ENCODE data around the gene KCNJ4. TPM values are rescaled to one million over a fixed set of nuclear protein-coding genes. Genes with fewer than 3 reads are reported as not detected.

The KCNJ4 gene
- polyA plus RNA-seq, 1 donor (not counting 4 experiments of a cell fraction or from before 2014, with no cell fraction given) = not detected

DNA sequence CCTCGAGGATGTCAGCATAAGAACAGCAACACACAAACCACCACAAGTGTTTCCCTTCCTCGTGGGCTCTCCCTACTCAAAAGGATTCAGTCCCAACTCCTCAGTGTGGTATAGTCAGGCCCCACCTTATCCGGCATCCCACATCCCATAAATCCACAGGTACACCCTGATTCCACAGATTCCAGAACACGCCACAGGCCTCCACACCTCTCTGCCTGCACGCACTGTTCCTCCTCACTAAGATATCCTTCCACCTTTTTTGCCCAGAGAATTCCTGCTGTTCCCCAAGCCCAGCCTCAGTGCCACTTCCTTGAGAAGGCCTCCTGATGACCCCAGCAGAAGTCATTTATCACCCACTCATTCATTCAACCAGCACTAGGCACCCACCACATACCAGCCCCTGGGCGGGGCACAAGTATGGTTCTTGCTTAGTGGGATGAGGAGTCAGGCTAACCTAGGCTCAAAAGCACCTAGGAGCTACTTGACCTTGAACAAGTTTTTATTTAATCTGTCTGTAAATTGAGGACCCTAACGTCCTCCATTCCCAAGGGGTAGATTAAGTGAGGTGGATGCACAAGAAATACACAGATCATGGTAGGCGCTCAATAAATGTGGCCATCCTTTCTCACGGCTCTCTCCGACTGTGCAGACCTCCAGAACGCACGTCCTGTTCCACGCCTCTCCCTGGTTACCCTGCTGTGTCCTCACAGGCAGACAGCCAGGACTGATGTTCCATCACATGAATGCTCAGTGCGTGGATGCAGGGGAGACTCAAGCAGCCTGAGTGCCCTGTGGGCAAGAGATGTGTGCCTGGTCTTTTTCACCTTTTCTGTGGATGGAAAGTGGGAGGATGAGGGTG is 2.1 kb upstream of the KCNJ4 start:
- peaks cover 15% of the 10 kb centered on the region for H3K4me1 ChIP-seq (ENCODE audit: control insufficient read depth, extremely low read depth, insufficient read depth, low read length)
- no peak for TF ChIP-seq EZH2 (IDR thresholded peaks at IDR 0.05; ENCODE audit: low read length)
- TF ChIP-seq, protein P1, sequence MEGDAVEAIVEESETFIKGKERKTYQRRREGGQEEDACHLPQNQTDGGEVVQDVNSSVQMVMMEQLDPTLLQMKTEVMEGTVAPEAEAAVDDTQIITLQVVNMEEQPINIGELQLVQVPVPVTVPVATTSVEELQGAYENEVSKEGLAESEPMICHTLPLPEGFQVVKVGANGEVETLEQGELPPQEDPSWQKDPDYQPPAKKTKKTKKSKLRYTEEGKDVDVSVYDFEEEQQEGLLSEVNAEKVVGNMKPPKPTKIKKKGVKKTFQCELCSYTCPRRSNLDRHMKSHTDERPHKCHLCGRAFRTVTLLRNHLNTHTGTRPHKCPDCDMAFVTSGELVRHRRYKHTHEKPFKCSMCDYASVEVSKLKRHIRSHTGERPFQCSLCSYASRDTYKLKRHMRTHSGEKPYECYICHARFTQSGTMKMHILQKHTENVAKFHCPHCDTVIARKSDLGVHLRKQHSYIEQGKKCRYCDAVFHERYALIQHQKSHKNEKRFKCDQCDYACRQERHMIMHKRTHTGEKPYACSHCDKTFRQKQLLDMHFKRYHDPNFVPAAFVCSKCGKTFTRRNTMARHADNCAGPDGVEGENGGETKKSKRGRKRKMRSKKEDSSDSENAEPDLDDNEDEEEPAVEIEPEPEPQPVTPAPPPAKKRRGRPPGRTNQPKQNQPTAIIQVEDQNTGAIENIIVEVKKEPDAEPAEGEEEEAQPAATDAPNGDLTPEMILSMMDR (optimal IDR thresholded peaks at IDR 0.05 in 1 of 3, IDR thresholded peaks at IDR 0.05 in 1 of 3, conservative IDR thresholded peaks at IDR 0.05 in 1 of 3; ENCODE audit: extremely low read depth in 1 of 3, insufficient read depth in 2 of 3, low read length in 3 of 3) = no peak
- no peaks in the 10 kb centered on the region for H3K36me3 ChIP-seq (ENCODE audit: control insufficient read depth in 2 of 2, extremely low read depth in 1 of 2, insufficient read depth in 2 of 2, low read length in 2 of 2)
- no peaks in the 10 kb centered on the region for H3K79me2 ChIP-seq (ENCODE audit: control insufficient read depth, insufficient read depth, low read length)
- dilution Hi-C loops (cut with MboI; ENCODE audit: extremely low pct_ligation_motif_present, low sequenced_read_pairs) = no loop called here
- H3K4me3 ChIP-seq (ENCODE audit: control insufficient read depth in 2 of 3, extremely low read depth in 1 of 3, insufficient read depth in 2 of 3, low read depth in 1 of 3, low read length in 3 of 3) = no peak overlapping the region
- no peak overlapping the region for H2AFZ ChIP-seq (ENCODE audit: control insufficient read depth, low read length)
- no peaks in the 10 kb centered on the region for H3K9me3 ChIP-seq (ENCODE audit: control insufficient read depth, low read depth, low read length)
- H3K4me2 ChIP-seq (ENCODE audit: control insufficient read depth, extremely low read depth, insufficient read depth, low read depth, low read length) = no peak overlapping the region
- H3K27me3 ChIP-seq (ENCODE audit: control insufficient read depth, extremely low read depth, insufficient read depth, low read length) = peaks cover 84% of the 10 kb centered on the region
- H3K9ac ChIP-seq (ENCODE audit: control insufficient read depth, extremely low read depth, insufficient read depth, low read length) = no peak overlapping the region
- H3K9me1 ChIP-seq (ENCODE audit: control insufficient read depth, extremely low read depth, insufficient read depth, low read length) = no peaks in the 10 kb centered on the region
- FAIRE-seq = no peak
- no peak for DNase-seq (ENCODE audit: low read depth, low spot score)
- no peak overlapping the region for H3K27ac ChIP-seq (ENCODE audit: control insufficient read depth, insufficient read depth, low read length)
- peaks cover 2% of the 10 kb centered on the region for H4K20me1 ChIP-seq (ENCODE audit: control insufficient read depth, extremely low read depth, insufficient read depth, low read length)

DNA sequence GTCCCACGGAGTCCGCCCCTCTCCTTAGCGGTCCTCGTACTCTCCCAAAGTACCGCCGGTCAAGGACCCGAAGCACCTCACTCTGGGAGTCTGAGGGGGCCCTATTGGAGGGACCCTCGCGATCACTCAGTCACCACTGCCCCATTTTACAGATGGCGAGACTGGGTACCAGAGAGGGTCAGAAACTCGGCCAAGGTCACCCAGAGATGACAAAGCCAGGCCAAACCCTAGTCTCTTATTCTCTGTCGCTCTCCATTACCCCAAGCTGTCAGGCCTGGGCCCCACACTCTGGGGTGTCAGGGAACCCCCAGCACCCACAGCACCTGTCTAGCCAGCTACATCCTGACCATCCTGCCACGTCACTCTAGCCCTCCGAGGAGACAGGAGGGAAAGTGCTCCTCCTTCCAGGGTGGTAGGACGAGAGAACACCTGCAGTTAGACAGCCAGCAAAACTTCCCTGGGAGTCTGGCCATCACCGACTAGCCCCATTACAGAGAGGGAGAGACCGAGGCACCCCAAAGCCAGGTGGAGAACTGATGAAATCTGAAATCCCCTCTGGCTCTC is 1.4 kb upstream of the KCNJ4 start:
- no peak overlapping the region for H2AFZ ChIP-seq (ENCODE audit: control insufficient read depth, low read length)
- FAIRE-seq = no peak
- H3K36me3 ChIP-seq (ENCODE audit: control insufficient read depth in 2 of 2, extremely low read depth in 1 of 2, insufficient read depth in 2 of 2, low read length in 2 of 2) = no peaks in the 10 kb centered on the region
- peaks cover 2% of the 10 kb centered on the region for H4K20me1 ChIP-seq (ENCODE audit: control insufficient read depth, extremely low read depth, insufficient read depth, low read length)
- TF ChIP-seq, protein P1 (optimal IDR thresholded peaks at IDR 0.05 in 1 of 3, IDR thresholded peaks at IDR 0.05 in 1 of 3, conservative IDR thresholded peaks at IDR 0.05 in 1 of 3; ENCODE audit: extremely low read depth in 1 of 3, insufficient read depth in 2 of 3, low read length in 3 of 3) = no peak
- TF ChIP-seq EZH2 (IDR thresholded peaks at IDR 0.05; ENCODE audit: low read length) = peak; percentile 54
- no peak overlapping the region for H3K27ac ChIP-seq (ENCODE audit: control insufficient read depth, insufficient read depth, low read length)
- H3K9me1 ChIP-seq (ENCODE audit: control insufficient read depth, extremely low read depth, insufficient read depth, low read length) = no peaks in the 10 kb centered on the region
- dilution Hi-C loops (cut with MboI; ENCODE audit: extremely low pct_ligation_motif_present, low sequenced_read_pairs) = no loop called here
- H3K4me1 ChIP-seq (ENCODE audit: control insufficient read depth, extremely low read depth, insufficient read depth, low read length) = peaks cover 14% of the 10 kb centered on the region
- no peak overlapping the region for H3K4me3 ChIP-seq (ENCODE audit: control insufficient read depth in 2 of 3, extremely low read depth in 1 of 3, insufficient read depth in 2 of 3, low read depth in 1 of 3, low read length in 3 of 3)
- H3K79me2 ChIP-seq (ENCODE audit: control insufficient read depth, insufficient read depth, low read length) = no peaks in the 10 kb centered on the region
- H3K4me2 ChIP-seq (ENCODE audit: control insufficient read depth, extremely low read depth, insufficient read depth, low read depth, low read length) = no peak overlapping the region
- H3K9me3 ChIP-seq (ENCODE audit: control insufficient read depth, low read depth, low read length) = no peaks in the 10 kb centered on the region
- H3K9ac ChIP-seq (ENCODE audit: control insufficient read depth, extremely low read depth, insufficient read depth, low read length) = no peak overlapping the region
- DNase-seq (ENCODE audit: low read depth, low spot score) = no peak
- H3K27me3 ChIP-seq (ENCODE audit: control insufficient read depth, extremely low read depth, insufficient read depth, low read length) = peaks cover 77% of the 10 kb centered on the region
